GM12878 (cell line): ENCODE results near the gene MUC13. TPM values are rescaled to one million over a fixed set of nuclear protein-coding genes. Genes with fewer than 3 reads are reported as not detected.

ENCODE experiments used
- ATAC-seq: fragments of 200-7000 bp; cut with Tn5 transposase; 3 replicates; pipeline ENCODE4 v1.9.1; 2020; ENCODE audit warnings: mild to moderate bottlenecking, moderate library complexity
- BruUV-seq: library from RNA; stranded (reverse); fragments of 400-500 nt; replicated peaks from 2 replicates; lab custom pipeline; 2021; lab: Mats Ljungman, UMichigan
- CTCF ChIA-PET: fragments of 300-600 bp; sonication (Branson Sonifier 250); formaldehyde crosslinking; extraction: SDS; loops from one replicate; lab custom pipeline; 2021; ENCODE audit warnings: inconsistent platforms; lab: Yijun Ruan, JAX
- POLR2A ChIA-PET: fragments of 350-600 bp; formaldehyde crosslinking; extraction: SDS; loops from one replicate; lab custom pipeline; 2021; ENCODE audit warnings: inconsistent platforms; lab: Charles Lee
- RAD21 ChIA-PET: fragments of 300-600 bp; sonication (Branson Sonifier 250); formaldehyde crosslinking; loops from one replicate; lab custom pipeline; 2023; ENCODE audit warnings: antibody characterized with exemption; ENCODE audit not compliant: unreplicated experiment; lab: Charles Lee
- SMC1A ChIA-PET: fragments of 300-600 bp; sonication (Branson Sonifier 250); formaldehyde crosslinking; loops from one replicate; lab custom pipeline; 2023; ENCODE audit not compliant: unreplicated experiment, uncharacterized antibody; lab: Charles Lee
- DNase-seq: peaks from one replicate; pipeline ENCODE4 v3.0.0-alpha.2; 2011; ENCODE audit warnings: low read depth, low spot score
- FAIRE-seq: peaks from 3 replicates; lab custom pipeline; 2011; peaks lifted over from hg19 to GRCh38; lab: Jason Lieb, UNC
- H2AFZ ChIP-seq: 2 replicates; pipeline ENCODE4 v1.6.0; 2011; ENCODE audit warnings: low read depth, low read length, control low read depth; ENCODE audit not compliant: control insufficient read depth
- H3K27ac ChIP-seq: 2 replicates; pipeline ENCODE4 v1.5.1; 2011; ENCODE audit warnings: control low read depth; ENCODE audit not compliant: control insufficient read depth, insufficient read depth
- H3K27me3 ChIP-seq, 2 experiments: replicated peaks in 1 of 2; 2 replicates each; pipeline versions ENCODE4 v1.6.0 to v1.6.1; 2011; ENCODE audit warnings: low read length in 1 of 2; ENCODE audit not compliant: control insufficient read depth in 2 of 2, insufficient read depth in 2 of 2
- H3K36me3 ChIP-seq, 2 experiments: 2 replicates each; pipeline ENCODE4 v1.5.1; 2011; ENCODE audit warnings: low read length in 1 of 2; ENCODE audit not compliant: control insufficient read depth in 2 of 2, insufficient read depth in 2 of 2
- H3K4me1 ChIP-seq: 2 replicates; pipeline ENCODE4 v1.6.1; 2011; ENCODE audit warnings: mild to moderate bottlenecking, low read length, moderate library complexity, mixed read lengths; ENCODE audit not compliant: control insufficient read depth, insufficient read depth
- H3K4me2 ChIP-seq: 2 replicates; pipeline ENCODE4 v1.6.0; 2011; ENCODE audit warnings: control low read depth; ENCODE audit not compliant: control insufficient read depth, insufficient read depth
- H3K4me3 ChIP-seq: fragments of 200-600 bp; sonication (generic); 2 replicates; pipeline ENCODE4 v1.5.1; 2016
- H3K79me2 ChIP-seq: 2 replicates; pipeline ENCODE4 v1.6.0; 2011; ENCODE audit warnings: low read length; ENCODE audit not compliant: control insufficient read depth, insufficient read depth
- H3K9ac ChIP-seq: 2 replicates; pipeline ENCODE4 v1.8.0; 2011; ENCODE audit warnings: low read length, control low read depth, mixed read lengths; ENCODE audit not compliant: control insufficient read depth, insufficient read depth
- H3K9me3 ChIP-seq: replicated peaks from 3 replicates; pipeline ENCODE4 v1.5.1; 2011; ENCODE audit warnings: mild to moderate bottlenecking, low read length; ENCODE audit not compliant: control insufficient read depth, insufficient read depth
- H4K20me1 ChIP-seq: 2 replicates; pipeline ENCODE4 v1.6.0; 2011; ENCODE audit not compliant: control insufficient read depth, insufficient read depth
- ATF2 ChIP-seq: IDR thresholded peaks from 2 replicates; pipeline ENCODE4 v1.6.1; 2012; ENCODE audit warnings: low read length, inconsistent platforms
- BACH1 ChIP-seq: fragments of 450-650 bp; IDR thresholded peaks from 2 replicates; pipeline ENCODE4 v1.6.1; 2017; ENCODE audit warnings: mild to moderate bottlenecking, borderline replicate concordance
- BCL11A ChIP-seq: IDR thresholded peaks from 2 replicates; pipeline ENCODE4 v1.6.1; 2011; ENCODE audit warnings: low read depth, low read length
- CEBPZ ChIP-seq: fragments of 150-350 bp; IDR thresholded peaks from 2 replicates; pipeline ENCODE4 v1.6.1; 2016; ENCODE audit warnings: low read depth, low read length
- EED ChIP-seq: sonication (generic); IDR thresholded peaks from 2 replicates; pipeline ENCODE4 v1.6.1; 2016; ENCODE audit warnings: antibody characterized with exemption, low read depth
- HCFC1 ChIP-seq: fragments of 150-350 bp; IDR thresholded peaks from 2 replicates; pipeline ENCODE4 v1.6.1; 2014; ENCODE audit warnings: low read length
- IKZF1 ChIP-seq: fragments of 450-650 bp; conservative IDR thresholded peaks from 2 replicates; pipeline ENCODE4 v1.6.1; 2017; ENCODE audit warnings: antibody characterized with exemption, mild to moderate bottlenecking
- IKZF2 ChIP-seq, 2 experiments: fragments of 450-650 bp; IDR thresholded peaks; 2 replicates each; pipeline ENCODE4 v1.6.1; 2017; ENCODE audit warnings: mild to moderate bottlenecking in 2 of 2, moderate library complexity in 2 of 2
- MEF2B ChIP-seq: fragments of 450-650 bp; IDR thresholded peaks from 2 replicates; pipeline ENCODE4 v1.6.1; 2018; ENCODE audit warnings: mild to moderate bottlenecking, moderate library complexity; ENCODE audit not compliant: partially characterized antibody, poor library complexity, severe bottlenecking
- MYC ChIP-seq: IDR thresholded peaks from 2 replicates; pipeline ENCODE4 v1.6.1; 2011; ENCODE audit warnings: mild to moderate bottlenecking, low read length, moderate library complexity, inconsistent platforms; ENCODE audit not compliant: insufficient read depth, insufficient replicate concordance, insufficient read length, severe bottlenecking
- NFIC ChIP-seq: IDR thresholded peaks from 2 replicates; pipeline ENCODE4 v1.6.1; 2012; ENCODE audit warnings: low read depth, mild to moderate bottlenecking, inconsistent platforms, low read length, moderate library complexity
- PKNOX1 ChIP-seq: fragments of 450-650 bp; IDR thresholded peaks from 2 replicates; pipeline ENCODE4 v1.6.1; 2016; ENCODE audit warnings: mild to moderate bottlenecking
- POU2F2 ChIP-seq: IDR thresholded peaks from 3 replicates; pipeline ENCODE4 v1.6.1; 2011; ENCODE audit warnings: low read depth, mild to moderate bottlenecking, low read length, borderline replicate concordance
- RELA ChIP-seq: fragments of 450-650 bp; IDR thresholded peaks from 2 replicates; pipeline ENCODE4 v1.8.0; 2014; ENCODE audit warnings: borderline replicate concordance; ENCODE audit not compliant: partially characterized antibody
- SIN3A ChIP-seq: IDR thresholded peaks from 2 replicates; pipeline ENCODE4 v1.6.1; 2012; ENCODE audit warnings: low read depth, low read length, improper control_type of control experiment
- SMAD5 ChIP-seq: IDR thresholded peaks from 2 replicates; pipeline ENCODE4 v1.6.1; 2016; ENCODE audit warnings: antibody characterized with exemption, low read depth
- SRF ChIP-seq, 2 experiments: IDR thresholded peaks; 2 replicates each; pipeline ENCODE4 v1.6.1; 2011; ENCODE audit warnings: low read depth in 2 of 2, low read length in 2 of 2, mild to moderate bottlenecking in 1 of 2, moderate library complexity in 1 of 2
- USF1 ChIP-seq: IDR thresholded peaks from 2 replicates; pipeline ENCODE4 v1.6.1; 2011; ENCODE audit warnings: borderline replicate concordance, low read depth, mild to moderate bottlenecking, moderate library complexity, mixed read lengths, low read length; ENCODE audit not compliant: insufficient read depth; ENCODE audit errors: extremely low read length
- ZNF217 ChIP-seq: fragments of 450-650 bp; IDR thresholded peaks from 2 replicates; pipeline ENCODE4 v1.6.1; 2017; ENCODE audit warnings: antibody characterized with exemption, mild to moderate bottlenecking
- ZNF24 ChIP-seq: fragments of 450-650 bp; IDR thresholded peaks from 2 replicates; pipeline ENCODE4 v1.6.1; 2017; ENCODE audit warnings: antibody characterized with exemption, mild to moderate bottlenecking
- WGBS: methylation state at CpG from one replicate; pipeline ENCODE4 v1.1.6; 2016; ENCODE audit warnings: low lambda C conversion rate; ENCODE audit not compliant: insufficient replicate concordance, insufficient coverage; ENCODE audit errors: missing lambda C conversion rate; 5-methylcytosine and 5-hydroxymethylcytosine counted together
- in situ Hi-C: fragments of 300-500 bp; cut with MboI; formaldehyde crosslinking; loops from 9 replicates; pipeline ENCODE4 v1.14.3; 2018; ENCODE audit warnings: mixed read lengths
- intact Hi-C: fragments of 100-400 bp; cut with micrococcal nuclease; formaldehyde crosslinking; loops from one replicate; pipeline ENCODE4 v1.14.2; 2022; ENCODE audit not compliant: unreplicated experiment
- polyA plus RNA-seq, 11 experiments: library from polyadenylated mRNA; depleted of rRNA in 4 of 11; unstranded in 6 of 11; stranded (reverse) in 5 of 11; fragments of >200 nt; fragmentation: Nextera tagmentation in 4 of 11; fragmentation: Illumina TruSeq in 1 of 11; extraction: Ambion mirVana in 4 of 11; extraction: Trizol in 1 of 11; gene quantifications; 1 replicate in 1 of 11; 2 replicates in 10 of 11; pipeline versions ENCODE4 v1.2.1 to v1.2.3, GENCODE V29; 2011 to 2016; ENCODE audit warnings: inconsistent platforms in 2 of 11, missing spikeins in 2 of 11, low read depth in 1 of 11
- total RNA-seq, 4 experiments: library from RNA; depleted of rRNA in 3 of 4; stranded (reverse); fragments of >200 nt in 3 of 4; fragmentation: Illumina TruSeq in 1 of 4; extraction: Trizol in 1 of 4; gene quantifications; 2 replicates each; pipeline versions ENCODE4 v1.2.1 to v1.2.3, GENCODE V29; 2013 to 2021

Gene MUC13
- total and polyA plus RNA-seq, 10 of the 15 experiments (the other 5 are each of a cell fraction or from before 2014, with no cell fraction given) = 0.27 to 60.1 (median 0.76) TPM

GRCh38 chr3:124915254-124915653 lies 19.3 kb downstream of the MUC13 start:
- FAIRE-seq = no peak

More at GRCh38 chr3:124915254-124915653, 19.3 kb downstream of the MUC13 start:
- no peaks in the 10 kb centered on the region for H3K4me1 ChIP-seq
- no peaks in the 10 kb centered on the region for H3K36me3 ChIP-seq
- POLR2A ChIA-PET = no interaction called here
- ATAC-seq (no peak), DNase-seq (no peak)
- RAD21 ChIA-PET = no interaction called here
- H3K9me3 ChIP-seq = no peaks in the 10 kb centered on the region
- SMC1A ChIA-PET = interaction anchor here (1.5 kb wide), 1 partner anchor 11 kb away, joined by 4 read pairs; no protein-coding TSS in a partner anchor
- no peaks in the 10 kb centered on the region for H3K79me2 ChIP-seq
- no peak overlapping the region for H3K9ac ChIP-seq
- no TSS peak for BruUV-seq
- H3K4me3 ChIP-seq = no peak overlapping the region
- in situ Hi-C loops (no loop called here), intact Hi-C loops (no loop called here)
- H3K27me3 ChIP-seq = peaks cover 0 to 2% of the 10 kb centered on the region in 2 experiments; a peak in 1 of 4 replicates
- TF ChIP-seq CEBPZ (no peak), HCFC1 (no peak), RELA (no peak), POU2F2 (no peak), IKZF1 (no peak), ZNF24 (no peak), SMAD5 (no peak), EED (no peak), IKZF2 (IDR thresholded peaks at IDR 0.05) (no peak), BACH1 (no peak), MYC (no peak), BCL11A (no peak), SRF (IDR thresholded peaks at IDR 0.05; ENCODE audit: low read depth in 2 of 2, low read length in 2 of 2) (no peak), ZNF217 (no peak), PKNOX1 (no peak), NFIC (no peak), USF1 (no peak), MEF2B (no peak), SIN3A (no peak), ATF2 (no peak)
- H2AFZ ChIP-seq = no peak overlapping the region
- CTCF ChIA-PET = interaction anchor here (1.2 kb wide), 1 partner anchor 14 kb away, joined by 5 read pairs; no protein-coding TSS in a partner anchor
- no peak overlapping the region for H3K27ac ChIP-seq
- H4K20me1 ChIP-seq = no peaks in the 10 kb centered on the region
- WGBS = 46% methylated on average over 3 of the region's 3 CpGs
- no peak overlapping the region for H3K4me2 ChIP-seq
